HG02840 (cell line): ENCODE measurements around the gene QDPR.
"Not testable (repeated sequence)": the region's sequence is repeated elsewhere in the genome, so short reads cannot be mapped to it uniquely, and the experiment has no call there.

Experiments
- ATAC-seq: cut with Tn5 transposase; IDR thresholded peaks from one replicate; pipeline ENCODE4 v1.9.1; 2021; ENCODE audit warnings: mild to moderate bottlenecking, moderate library complexity, moderate number of reproducible peaks; ENCODE audit not compliant: unreplicated experiment, low FRiP score

The QDPR gene

DNA sequence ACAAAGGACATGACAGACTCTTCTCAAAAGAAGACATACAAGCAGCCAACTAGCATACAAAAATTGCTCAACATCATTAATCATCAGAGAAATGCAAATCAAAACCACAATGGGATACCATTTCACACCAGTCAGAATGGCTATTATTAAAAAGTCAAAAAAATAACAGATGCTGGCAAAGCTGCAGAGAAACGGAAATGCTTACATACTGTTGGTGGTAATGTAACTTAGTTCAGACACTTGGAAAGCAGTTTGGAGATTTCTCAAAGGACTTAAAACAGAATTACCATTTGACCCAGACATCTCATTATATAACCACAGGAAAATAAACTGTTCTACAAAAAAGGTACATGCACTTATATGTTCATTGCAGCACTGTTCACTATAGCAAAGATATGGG is 69.4 kb downstream of the QDPR start:
- ATAC-seq = not testable (repeated sequence)

DNA sequence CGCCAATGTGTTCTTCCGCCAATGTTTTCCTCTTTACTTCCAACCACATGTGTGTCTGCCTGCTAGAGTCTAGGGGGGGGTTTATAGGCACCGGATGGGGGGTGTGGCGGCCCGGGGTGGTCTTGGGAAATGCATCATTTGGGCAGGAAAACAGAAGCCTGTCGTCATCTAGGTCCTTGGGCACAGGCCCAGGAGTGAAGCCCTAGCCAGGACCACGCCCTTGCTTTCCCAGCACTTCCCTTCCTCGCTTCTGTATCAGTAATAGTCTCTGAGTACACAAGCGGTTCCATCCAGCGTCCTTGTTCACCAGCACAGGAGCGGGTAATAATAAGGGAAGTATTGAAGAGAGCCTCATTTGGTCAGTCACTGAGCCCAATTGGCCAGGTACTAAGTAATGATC is 74.5 kb downstream of the QDPR start:
- ATAC-seq = no peak

DNA sequence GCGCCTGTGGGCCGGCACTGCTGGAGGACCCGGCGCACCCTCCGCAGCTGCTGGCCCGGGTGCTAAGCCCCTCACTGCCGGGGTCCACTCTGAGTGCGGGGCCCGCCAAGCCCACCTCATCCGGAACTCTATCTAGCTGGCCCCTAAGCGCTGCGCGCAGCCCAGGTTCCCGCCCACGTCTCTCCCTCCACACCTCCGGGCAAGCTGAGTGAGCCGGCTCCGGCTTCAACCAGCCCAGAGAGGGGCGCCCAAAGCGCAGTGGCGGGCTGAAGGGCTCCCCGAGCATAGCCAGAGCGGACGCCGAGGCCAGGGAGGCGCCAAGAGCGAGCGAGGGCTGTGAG is 75.2 kb downstream of the QDPR start:
- no peak for ATAC-seq
